SKM-1 (cell line): Measurements from ENCODE around the gene OXT.
"Not testable (repeated sequence)": the region's sequence is repeated elsewhere in the genome, so short reads cannot be mapped to it uniquely, and the experiment has no call there.

Experiments
- DNase-seq: peaks from one replicate; lab custom pipeline; 2025; ENCODE audit not compliant: unreplicated experiment; lab: John Stamatoyannopoulos, UW

The OXT gene

DNA sequence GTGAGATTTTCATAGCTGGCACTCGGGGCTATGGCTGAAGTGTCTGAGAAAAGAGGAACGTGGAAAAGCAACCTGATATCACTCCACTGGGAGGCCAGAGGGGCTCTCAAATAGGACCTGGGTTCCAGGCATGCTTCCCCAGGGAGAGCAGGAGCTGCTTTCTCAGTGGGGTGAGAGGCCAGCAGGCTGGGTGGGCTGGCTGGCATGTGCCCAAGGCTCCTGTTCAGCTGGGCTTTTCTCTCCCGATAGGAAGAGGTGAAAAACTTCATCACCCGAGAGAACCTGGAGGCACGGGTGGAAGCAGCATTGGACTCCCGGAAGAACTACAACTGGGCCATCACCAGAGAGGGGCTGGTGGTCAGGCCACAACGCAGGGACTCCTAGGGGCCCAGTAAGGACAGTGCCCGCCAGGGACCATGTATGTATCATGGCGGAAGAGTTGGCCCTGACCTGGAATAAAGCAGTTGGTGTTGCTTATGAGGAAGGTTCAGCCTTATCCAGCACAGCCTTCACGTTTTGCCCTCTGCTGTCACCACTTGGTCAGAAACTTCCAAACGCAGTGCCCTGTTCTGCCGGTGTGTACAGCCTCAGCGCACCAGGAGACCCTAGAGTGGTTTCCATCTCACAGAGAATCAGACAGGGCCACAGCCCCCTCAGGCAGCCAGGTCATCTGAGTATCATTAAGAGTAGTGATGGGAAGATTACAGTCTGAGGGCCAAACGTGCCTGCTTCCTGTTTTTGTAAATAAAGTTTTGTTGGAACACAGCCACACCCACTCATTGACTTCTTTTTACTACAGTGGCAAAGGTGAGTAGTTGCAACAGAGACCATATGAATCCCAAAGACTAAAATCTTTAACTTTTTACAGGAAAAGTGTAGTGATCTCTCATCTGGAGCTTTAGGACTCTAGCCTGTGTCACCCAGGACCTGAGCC lies 23.7 kb upstream of the OXT start:
- no peak for DNase-seq

DNA sequence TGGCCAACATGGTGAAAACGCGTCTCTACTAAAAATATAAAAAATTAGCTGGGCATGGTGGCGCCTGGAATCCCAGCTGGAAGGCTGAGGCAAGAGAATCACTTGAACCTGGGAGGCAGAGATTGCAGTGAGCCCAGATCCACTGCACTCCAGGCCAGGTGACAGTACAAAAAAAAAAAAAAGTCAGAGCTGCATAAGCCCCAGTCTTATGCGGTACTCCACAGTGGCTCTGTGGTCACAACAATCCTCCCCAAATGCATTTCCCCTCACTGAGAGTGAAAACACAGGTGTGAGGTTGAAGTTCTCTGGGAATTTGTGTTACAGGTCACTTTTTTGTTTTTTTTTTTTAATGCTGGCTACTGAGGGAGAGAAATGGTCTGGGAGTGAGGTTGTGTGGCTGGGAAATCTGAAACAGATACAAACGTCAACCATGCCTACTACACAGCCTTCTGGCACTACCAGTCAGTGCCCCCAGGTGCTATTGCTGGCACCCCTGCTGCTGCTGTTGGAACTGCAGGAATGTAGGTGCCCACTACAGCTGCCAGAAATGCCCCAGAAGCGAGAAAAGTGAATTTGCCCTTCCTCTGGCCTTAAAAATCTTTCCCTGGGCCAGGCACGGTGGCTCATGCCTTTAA lies 19.9 kb upstream of the OXT start:
- no peak for DNase-seq

DNA sequence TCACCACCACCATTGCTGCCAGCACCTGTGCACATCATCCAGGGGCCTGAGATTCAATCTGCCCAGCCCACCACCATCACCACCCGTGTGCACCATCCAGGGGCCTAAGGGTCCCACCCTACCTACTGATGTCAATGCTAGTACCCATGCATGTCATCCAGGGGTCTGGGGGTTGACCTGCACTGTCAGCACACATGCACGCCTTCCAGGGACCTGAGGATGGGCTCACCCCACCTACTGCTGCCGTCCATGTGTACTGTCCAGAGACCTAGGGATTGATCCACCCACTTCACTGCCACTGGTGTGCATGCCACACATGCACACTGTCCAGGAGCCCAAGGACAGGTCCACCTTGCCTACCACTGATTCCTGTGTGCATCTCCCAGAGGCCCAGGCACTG lies 11.9 kb upstream of the OXT start:
- no peak for DNase-seq

DNA sequence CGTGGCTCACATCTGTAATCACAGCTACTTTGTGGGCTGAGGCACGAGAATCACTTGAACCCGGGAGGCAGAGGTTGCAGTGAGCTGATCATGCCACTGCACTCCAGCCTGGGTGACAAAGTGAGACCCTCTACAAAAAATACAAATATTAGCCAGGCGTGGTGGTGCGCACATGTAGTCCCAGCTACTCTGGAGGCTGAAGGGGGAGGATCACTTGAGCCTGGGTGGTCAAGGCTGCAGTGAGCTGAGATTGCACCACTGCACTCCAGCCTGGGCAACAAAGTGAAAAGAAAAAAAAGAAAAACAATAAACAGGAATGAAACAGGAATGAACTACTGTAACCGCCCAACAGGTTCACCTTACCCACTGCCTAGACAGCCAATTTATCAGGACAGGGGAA lies 7.3 kb upstream of the OXT start:
- not testable (repeated sequence) for DNase-seq

DNA sequence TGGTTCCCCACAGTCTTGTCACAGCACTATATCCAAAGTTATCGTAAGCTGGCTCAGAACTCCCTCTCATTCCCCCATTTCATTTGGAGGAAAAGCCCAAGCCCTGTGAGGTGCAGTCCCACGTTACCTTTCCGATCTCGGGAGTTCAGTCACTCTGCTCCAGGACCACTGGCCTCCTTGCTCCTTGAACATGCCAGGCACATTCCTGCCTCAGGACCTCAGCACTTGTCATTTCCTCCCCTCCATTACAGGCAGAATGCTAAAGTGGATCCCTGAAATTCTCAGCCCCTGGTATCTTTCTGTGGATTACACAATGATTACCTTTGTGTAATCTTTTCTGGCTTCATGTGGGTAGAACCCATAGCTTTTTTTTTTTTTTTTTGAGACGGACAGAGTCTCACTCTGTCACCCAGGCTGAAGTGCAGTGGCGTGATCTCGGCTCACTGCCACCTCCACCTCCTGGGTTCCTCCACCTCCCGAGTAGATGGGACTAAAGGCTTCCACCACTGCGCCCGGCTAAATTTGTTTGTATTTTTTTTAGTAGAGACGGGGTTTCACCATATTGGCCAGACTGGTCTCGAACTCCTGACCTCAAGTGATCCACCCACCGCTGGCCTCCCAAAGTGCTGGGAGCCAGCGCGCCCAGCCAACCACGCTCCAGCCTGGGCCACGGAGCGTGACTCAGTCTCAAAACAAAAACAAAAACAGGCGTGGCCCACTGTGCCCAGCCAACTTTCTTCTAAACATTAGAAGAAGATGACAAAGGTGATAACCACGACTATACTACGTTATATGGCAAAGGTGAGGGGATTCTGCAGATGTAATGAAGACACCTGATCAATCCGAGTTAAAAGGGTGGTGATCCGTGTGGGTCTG lies 4.0 kb upstream of the OXT start:
- no peak for DNase-seq

DNA sequence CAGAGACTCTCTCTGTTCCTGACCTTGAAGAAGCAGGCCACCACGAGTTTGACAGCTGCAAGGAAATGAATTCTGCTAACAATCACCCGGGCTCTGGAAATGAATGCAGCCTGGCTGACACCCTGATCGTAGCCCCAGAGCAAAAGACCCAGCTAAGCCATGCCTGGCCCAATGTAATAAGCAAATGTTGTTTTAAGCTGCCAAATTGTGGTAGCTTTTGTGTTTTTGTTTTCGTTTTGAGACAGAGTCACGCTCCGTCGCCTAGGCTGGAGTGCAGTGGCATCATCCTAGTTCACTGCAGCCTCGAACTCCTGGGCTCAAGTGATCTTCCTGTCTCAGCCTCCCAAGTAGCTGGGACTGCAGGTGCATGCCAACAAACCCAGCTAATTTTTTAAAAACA lies 3.3 kb upstream of the OXT start:
- no peak for DNase-seq

DNA sequence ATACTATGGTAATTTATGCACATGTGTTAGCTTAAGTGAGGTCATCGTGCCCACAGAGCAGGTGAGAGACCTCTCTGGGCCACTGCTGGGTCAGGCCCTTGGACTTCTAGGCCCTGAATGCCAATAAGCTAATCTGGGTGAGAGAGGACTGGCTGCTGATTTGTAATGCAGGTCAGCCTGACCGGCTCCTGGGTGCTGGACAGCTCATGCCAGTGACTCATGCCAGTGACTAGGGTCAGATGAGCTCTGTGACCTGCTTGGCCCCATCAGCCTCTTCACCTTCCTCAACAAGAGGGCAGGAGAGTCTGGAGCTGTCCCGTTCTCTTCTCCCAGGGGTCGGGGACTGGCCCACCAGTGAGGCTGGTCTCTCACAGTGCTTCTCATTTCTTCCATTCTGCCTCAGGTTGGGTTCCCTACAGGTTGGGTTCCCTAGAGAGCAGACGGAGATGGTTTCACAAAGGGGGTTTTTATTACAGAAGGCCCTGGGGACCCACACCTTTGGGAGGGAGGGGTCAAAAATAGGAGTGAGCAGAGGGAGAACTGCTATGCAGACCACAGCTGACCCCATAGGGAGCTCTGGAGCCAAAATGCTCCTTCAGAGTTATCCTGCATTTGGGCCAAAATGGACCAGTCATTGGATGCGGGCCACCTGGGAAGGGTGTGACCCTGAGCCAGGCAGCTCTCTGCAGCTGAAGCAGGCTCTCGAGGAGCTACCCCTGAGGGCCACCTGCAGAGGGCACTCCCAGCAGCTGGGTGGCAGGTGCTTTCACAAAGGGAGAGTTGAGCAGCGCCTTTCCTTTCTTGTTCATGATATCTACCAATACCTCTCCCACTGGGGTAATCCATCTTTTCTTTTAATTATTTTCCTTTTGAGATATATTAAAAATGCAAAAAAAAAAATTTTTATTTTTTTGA lies 2.2 kb upstream of the OXT start:
- DNase-seq, result no peak

DNA sequence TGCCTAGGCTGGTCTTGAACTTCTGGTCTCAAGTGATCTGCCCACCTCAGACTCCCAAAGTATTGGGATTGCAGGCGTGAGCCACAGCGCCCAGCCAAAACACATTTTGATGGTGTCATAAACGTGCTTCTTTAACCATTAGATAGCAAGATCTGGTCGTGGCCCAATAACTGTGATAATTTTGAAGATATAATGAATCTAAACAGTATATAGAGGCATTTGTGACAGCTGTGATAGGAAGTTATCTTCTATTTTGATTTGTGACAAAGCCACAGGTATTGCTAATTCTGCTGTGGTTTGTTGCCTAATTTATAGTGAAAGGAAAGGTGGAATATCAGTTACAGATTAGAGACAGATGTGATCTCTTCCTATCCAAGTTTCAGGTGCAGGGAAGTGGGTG lies 695 bp upstream of the OXT start:
- DNase-seq, result no peak

DNA sequence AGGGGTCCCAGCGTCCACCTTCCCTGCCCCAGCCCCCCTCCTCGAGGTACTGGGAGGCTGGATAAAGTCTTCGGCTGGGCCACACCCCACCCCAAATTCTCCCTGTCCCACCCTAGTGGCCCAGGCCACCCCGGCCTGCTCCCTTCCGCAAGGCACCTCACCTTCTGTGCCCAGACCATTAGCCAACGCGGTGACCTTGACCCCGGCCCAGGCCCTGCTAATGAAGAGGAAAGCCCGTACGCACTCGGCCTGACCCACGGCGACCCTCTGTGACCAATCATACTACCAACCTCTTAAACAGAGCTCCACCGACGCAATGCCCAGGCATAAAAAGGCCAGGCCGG lies 182 bp upstream of the OXT start:
- DNase-seq, result no peak

DNA sequence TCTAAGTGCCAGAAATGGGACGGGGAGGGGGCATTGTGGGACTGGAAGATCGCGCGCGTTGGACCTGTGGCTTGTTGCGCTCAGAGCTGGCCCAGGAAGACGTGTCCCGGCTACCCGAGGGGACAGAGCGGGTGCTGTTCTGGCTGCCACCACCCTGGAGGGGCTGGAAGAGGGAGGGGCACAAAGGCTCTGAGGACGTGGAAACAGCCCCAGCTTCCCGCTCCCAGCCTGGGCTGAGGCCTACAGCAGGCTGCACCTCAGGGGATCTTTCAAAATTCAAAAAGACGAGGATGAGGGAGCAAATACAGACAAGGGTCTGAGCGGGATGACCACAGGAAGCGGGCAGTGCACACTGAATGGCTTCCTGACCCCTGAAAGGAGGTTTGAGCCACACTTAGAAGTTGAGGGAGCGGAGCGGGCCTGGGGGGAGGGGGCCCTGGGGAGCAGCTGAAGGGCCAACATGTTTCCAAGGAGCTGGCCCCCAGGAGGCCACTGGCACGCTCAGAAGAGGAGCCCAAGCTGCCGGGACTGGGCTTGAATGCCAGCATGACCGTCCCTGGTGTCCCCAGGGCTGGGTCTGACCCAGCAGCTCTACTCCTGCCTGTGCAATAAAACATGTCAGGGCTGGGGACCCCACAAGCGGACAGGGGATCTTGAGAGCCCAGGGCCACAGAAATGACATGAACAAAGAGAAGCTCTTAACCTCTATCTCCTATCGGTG lies 1.3 kb downstream of the OXT start:
- no peak for DNase-seq

DNA sequence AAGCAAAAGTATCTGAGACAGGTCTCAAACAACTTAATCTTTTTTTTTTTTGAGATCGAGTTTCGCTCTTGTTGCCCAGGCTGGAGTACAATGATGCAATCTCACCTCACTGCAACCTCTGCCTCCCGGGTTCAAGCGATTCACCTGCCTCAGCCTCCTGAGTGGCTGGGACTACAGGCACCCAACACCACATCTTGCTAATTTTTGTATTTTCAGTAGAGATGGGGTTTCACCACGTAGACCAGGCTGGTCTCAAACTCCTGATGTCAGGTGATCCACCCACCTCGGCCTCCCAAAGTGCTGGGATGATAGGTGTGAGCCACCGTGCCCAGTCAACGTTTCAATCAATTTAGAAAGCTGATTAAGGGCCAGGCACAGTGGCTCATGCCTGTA lies 1.8 kb downstream of the OXT start:
- DNase-seq, result not testable (repeated sequence)

DNA sequence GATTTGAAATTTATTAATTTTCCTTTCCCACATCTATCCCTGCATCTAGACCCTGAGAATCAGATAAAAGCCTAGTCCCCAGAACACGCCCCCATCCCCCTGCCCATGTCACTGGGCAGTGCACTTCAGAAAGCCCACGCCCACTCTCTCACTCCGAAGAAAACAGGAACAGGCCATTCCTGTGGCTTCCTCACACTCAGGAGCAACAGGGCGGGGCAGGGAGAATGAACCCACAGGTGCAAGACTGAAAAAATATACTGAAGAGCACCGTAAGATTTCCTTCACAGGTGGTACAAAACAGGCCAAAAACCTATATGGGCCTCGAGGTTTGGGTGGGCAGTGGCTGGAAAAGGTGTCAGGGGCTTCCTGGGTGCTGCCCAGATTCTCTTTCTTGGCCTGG lies 3.4 kb downstream of the OXT start:
- DNase-seq, result no peak

DNA sequence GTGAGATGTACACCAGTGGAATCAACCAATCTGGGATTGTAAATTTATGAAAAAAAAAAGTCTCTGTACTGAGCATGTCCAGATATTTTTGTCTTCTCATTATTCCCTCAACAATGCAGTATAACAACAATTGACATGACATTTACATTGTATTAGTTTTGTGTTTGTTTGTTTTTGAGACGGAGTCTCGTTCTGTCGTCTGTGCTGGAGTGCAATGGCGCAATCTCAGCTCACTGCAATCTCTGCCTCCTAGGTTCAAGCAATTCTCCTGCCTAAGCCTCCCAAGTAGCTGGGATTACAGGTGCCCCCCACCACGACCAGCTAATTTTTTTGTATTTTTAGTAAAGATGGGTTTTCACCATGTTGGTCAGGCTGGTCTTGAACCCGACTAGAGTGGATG lies 3.9 kb downstream of the OXT start:
- not testable (repeated sequence) for DNase-seq

DNA sequence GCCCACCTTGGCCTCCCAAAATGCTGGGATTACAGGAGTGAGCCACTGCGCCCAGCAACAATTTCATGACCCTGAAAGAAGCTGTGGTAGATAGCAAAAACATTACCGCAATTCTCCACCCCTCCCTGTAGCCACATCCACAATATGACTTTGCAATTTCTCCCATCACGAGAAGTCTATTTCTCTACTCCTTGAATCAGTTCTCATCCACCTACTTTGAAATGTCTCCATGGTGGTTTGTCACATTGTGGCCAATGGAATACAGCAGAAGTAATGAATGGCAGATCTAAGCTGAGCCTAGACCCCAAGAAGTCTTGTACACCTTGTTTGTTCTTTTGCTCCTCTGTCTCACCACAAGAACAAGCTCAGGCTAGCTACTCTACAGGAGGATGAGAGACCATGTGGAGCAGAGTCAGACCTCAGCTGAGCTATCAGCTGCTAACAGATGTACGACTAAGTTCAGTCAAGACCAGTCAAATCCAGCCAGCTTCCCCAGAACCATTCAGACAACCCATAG lies 6.3 kb downstream of the OXT start:
- DNase-seq, result no peak

DNA sequence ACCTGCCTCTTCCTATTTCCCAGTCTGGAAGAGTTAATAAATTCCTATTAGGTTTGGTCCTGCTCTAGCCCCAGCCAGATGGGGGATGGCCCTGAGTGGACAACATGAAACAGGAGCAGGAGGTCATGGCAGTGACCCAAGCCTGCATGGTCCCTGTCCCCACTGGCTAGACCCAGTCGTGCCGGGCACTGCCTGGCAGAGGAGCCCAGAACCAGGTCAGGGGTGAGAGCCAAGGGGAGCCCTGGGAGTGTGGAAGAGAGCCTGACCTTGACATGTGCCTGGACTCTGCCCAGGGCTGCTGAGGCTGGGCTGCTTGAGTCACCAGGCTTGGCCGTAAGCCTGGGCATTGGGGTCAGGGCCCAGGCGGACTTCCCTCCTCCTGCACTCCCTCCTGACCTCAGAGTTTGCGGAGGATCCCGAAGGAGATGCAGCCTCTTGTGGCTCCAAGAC lies 9.5 kb downstream of the OXT start:
- no peak for DNase-seq

DNA sequence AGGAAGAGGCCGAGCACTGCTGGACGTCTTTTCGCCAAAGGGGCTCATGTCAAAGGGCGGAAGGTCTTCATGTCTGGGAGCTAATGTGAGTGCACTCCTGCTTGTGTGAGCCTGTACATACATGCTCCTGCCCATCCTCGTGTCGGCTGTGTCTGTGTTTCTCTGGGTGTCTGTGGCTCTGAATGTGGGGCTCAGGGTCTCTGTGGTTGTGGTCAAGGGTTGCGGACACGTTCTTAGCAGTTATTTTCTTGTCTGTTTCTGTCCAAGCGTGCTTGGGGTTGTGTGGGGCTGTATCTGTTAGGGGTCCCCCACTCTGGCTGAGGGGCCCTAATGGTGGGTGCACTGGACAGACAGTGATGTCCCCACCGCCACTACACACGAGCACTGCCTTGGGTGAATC lies 10.2 kb downstream of the OXT start:
- no peak for DNase-seq

DNA sequence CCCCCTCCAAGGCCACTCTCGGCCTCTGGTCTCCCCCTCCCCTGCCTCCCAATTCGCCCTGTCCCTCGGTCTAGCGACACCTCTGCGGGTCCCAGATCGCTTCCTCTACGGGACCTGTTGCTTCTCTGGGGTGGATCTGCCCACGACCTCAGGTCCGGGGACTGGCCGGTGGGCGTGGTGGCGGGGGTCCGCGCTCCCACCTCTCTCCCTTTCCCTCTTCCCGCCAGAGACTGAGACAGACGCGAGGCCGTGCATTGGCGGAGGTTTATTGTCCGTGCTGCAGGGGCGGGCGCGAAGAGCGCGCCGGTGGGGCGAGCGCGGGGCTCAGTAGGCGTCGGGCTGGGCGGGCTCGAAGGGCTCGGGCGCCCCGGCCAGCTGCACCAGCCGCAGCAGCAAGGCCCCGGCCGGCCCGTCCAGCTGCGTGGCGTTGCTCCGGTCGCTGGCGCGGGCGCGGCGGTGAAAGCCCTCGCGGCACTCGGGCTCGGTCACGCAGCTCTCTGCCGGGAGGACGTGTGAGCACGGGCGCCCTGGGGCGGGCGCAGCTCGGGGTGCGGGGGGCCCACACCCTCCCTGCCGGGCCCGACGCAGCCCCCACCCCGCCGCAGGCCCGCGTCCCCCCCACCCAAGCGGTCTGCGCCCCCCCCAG lies 11.0 kb downstream of the OXT start:
- no peak for DNase-seq

DNA sequence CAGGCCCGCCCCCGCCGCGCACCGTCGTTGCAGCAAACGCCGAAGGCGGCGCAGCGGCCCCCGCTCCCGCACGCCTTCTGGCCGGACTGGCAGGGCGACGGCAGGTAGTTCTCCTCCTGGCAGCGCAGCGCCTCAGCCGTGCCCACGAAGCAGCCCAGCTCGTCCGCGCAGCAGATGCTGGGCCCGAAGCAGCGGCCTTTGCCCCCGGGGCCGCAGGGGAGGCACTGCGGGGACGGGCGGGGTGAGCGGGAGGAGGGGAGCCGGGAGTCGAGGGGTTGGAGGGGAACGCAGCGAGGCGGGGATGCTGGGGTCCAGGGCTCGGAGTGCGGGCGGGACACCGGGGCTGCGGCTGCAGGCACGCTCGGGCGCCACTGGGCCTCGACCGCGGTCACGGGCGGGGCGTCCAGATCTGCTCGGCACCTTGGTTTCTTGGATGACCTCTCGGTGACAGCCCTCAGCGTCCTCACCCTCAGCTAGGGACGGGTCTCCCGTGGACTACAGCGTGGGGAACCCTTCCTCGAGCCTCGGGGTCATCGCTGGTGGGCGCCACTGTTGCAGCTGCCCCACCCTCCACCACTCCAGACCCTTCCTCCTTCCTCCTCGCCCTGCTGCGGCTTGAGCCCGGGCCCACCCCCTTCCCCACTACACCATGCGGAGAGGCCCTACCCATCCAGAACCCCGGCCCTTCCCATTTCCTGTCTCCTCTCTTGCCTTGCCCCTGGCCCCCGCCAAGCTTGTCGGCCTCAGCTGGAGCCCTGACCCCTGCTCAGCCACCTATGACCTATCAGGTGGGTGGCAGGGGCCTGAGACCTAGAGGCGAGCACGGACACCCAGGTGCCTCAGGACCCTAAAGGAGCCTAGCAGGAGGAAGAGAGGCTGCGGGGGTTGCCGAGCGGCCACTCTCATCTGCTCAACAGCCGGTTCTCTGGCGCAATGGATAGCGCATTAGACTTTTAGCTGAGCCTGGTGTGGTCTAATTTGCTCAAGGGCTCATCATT lies 11.8 kb downstream of the OXT start:
- DNase-seq, result no peak
